SK-N-SH (cell line): ENCODE measurements around the gene NYAP2. TPM values are rescaled to one million over a fixed set of nuclear protein-coding genes. Genes with fewer than 3 reads are reported as not detected.

Source experiments
- CTCF ChIA-PET: fragments of 300-600, 350-600 bp; formaldehyde crosslinking; extraction: SDS; loops from one replicate; lab custom pipeline; 2021; lab: Yijun Ruan, JAX
- POLR2A ChIA-PET: fragments of 350-600 bp; sonication (Branson Sonifier 250); formaldehyde crosslinking; extraction: SDS; loops from one replicate; lab custom pipeline; 2020; ENCODE audit warnings: antibody characterized with exemption, inconsistent platforms; lab: Yijun Ruan, JAX
- DNase-seq: peaks from one replicate; pipeline ENCODE4 v3.0.0; 2012
- H2AFZ ChIP-seq: fragments of 200-600 bp; sonication (generic); 2 replicates; pipeline ENCODE4 v1.8.1; 2016; ENCODE audit warnings: antibody characterized with exemption, mild to moderate bottlenecking, low read depth
- H3F3A ChIP-seq: fragments of 200-600 bp; sonication (generic); replicated peaks from 2 replicates; pipeline ENCODE3; 2016; ENCODE audit warnings: antibody characterized with exemption, mild to moderate bottlenecking; ENCODE audit not compliant: insufficient read depth
- H3K27ac ChIP-seq, 2 experiments: fragments of 200-500 bp in 1 of 2; fragments of 200-600 bp in 1 of 2; sonication (Bioruptor generic) in 1 of 2; sonication (generic), shearing (Covaris generic) in 1 of 2; 2 replicates each; pipeline versions ENCODE4 v1.5.1 to v1.6.1; 2014 to 2016; ENCODE audit warnings: low read depth in 2 of 2, inconsistent platforms in 1 of 2, low read length in 1 of 2, mild to moderate bottlenecking in 1 of 2, mixed read lengths in 1 of 2
- H3K27me3 ChIP-seq: fragments of 200-600 bp; sonication (generic), shearing (Covaris generic); 2 replicates; pipeline ENCODE4 v1.6.1; 2016; ENCODE audit warnings: mixed run types; ENCODE audit not compliant: insufficient read depth
- H3K36me3 ChIP-seq, 2 experiments: fragments of 200-500 bp in 1 of 2; fragments of 200-600 bp in 1 of 2; sonication (Bioruptor generic) in 1 of 2; sonication (generic) in 1 of 2; replicated peaks in 1 of 2; 2 replicates each; pipeline versions ENCODE3 to v1.5.1; 2014 to 2016; ENCODE audit warnings: low read length in 1 of 2, mild to moderate bottlenecking in 1 of 2; ENCODE audit not compliant: insufficient read depth in 2 of 2, control insufficient read depth in 1 of 2
- H3K4me1 ChIP-seq, 2 experiments: fragments of 200-500 bp in 1 of 2; fragments of 200-600 bp in 1 of 2; sonication (Bioruptor generic) in 1 of 2; sonication (generic), shearing (Covaris generic) in 1 of 2; 2 replicates each; pipeline versions ENCODE4 v1.5.1 to v1.6.1; 2014 to 2016; ENCODE audit warnings: low read depth in 1 of 2, low read length in 1 of 2, mixed run types in 1 of 2; ENCODE audit not compliant: insufficient read depth in 2 of 2, control insufficient read depth in 1 of 2
- H3K4me2 ChIP-seq: fragments of 200-600 bp; sonication (generic), shearing (Covaris generic); 2 replicates; pipeline ENCODE4 v1.6.1; 2017; ENCODE audit warnings: mixed run types
- H3K4me3 ChIP-seq, 2 experiments: fragments of 200-500 bp in 1 of 2; fragments of 200-600 bp in 1 of 2; sonication (Bioruptor generic) in 1 of 2; sonication (generic), shearing (Covaris generic) in 1 of 2; 2 replicates each; pipeline versions ENCODE4 v1.5.1 to v1.8.1; 2014 to 2016; ENCODE audit warnings: low read depth in 2 of 2, inconsistent platforms in 1 of 2, low read length in 1 of 2, mild to moderate bottlenecking in 1 of 2, mixed read lengths in 1 of 2, moderate library complexity in 1 of 2
- H3K79me2 ChIP-seq: fragments of 200-600 bp; sonication (generic); 2 replicates; pipeline ENCODE4 v1.8.1; 2017; ENCODE audit warnings: mild to moderate bottlenecking; ENCODE audit not compliant: insufficient read depth
- H3K9ac ChIP-seq: fragments of 200-600 bp; sonication (generic); 2 replicates; pipeline ENCODE4 v1.6.1; 2017; ENCODE audit warnings: mixed run types
- H3K9me2 ChIP-seq: fragments of 200-600 bp; sonication (generic); 2 replicates; pipeline ENCODE4 v1.6.1; 2017; ENCODE audit warnings: mixed run types
- H3K9me3 ChIP-seq: fragments of 200-600 bp; sonication (generic); 2 replicates; pipeline ENCODE4 v1.6.1; 2017; ENCODE audit warnings: mixed run types, mild to moderate bottlenecking, moderate library complexity
- H4K20me1 ChIP-seq: fragments of 200-600 bp; sonication (generic); 2 replicates; pipeline ENCODE4 v1.6.1; 2017; ENCODE audit warnings: mild to moderate bottlenecking, mixed run types; ENCODE audit not compliant: insufficient read depth
- CHD2 ChIP-seq: fragments of 150-350 bp; IDR thresholded peaks from 2 replicates; pipeline ENCODE4 v1.6.1; 2018; ENCODE audit warnings: low read length; ENCODE audit not compliant: partially characterized antibody
- EP300 ChIP-seq, 2 experiments: IDR thresholded peaks; 2 replicates each; pipeline versions ENCODE4 v1.4.0 to v1.6.1; 2012; ENCODE audit warnings: borderline replicate concordance in 1 of 2, low read depth in 1 of 2, low read length in 1 of 2
- FOSL2 ChIP-seq: IDR thresholded peaks from 2 replicates; pipeline ENCODE4 v1.4.0; 2012; ENCODE audit warnings: low read depth, mild to moderate bottlenecking, moderate library complexity, borderline replicate concordance
- GATA2 ChIP-seq: sonication (generic); formaldehyde crosslinking; IDR thresholded peaks from 2 replicates; pipeline ENCODE4 v1.5.0; 2020; ENCODE audit warnings: mild to moderate bottlenecking, missing genetic modification reagents
- MEF2A ChIP-seq: IDR thresholded peaks from 2 replicates; pipeline ENCODE4 v1.4.0; 2012; ENCODE audit warnings: low read depth, borderline replicate concordance
- MXI1 ChIP-seq: IDR thresholded peaks from 2 replicates; pipeline ENCODE4 v1.6.1; 2012; ENCODE audit warnings: mild to moderate bottlenecking, low read depth, low read length, improper control_type of control experiment
- PBX3 ChIP-seq: IDR thresholded peaks from 2 replicates; pipeline ENCODE4; 2012
- RCOR1 ChIP-seq: fragments of 150-350 bp; IDR thresholded peaks from 2 replicates; pipeline ENCODE4 v1.6.1; 2017; ENCODE audit warnings: antibody characterized with exemption, low read length
- SIN3A ChIP-seq: IDR thresholded peaks from 2 replicates; pipeline ENCODE4 v1.6.1; 2012; ENCODE audit warnings: low read depth, mild to moderate bottlenecking, low read length, moderate library complexity, borderline replicate concordance
- YY1 ChIP-seq: IDR thresholded peaks from 2 replicates; pipeline ENCODE4 v1.4.0; 2012; ENCODE audit warnings: low read depth, mild to moderate bottlenecking
- ZBTB33 ChIP-seq: IDR thresholded peaks from 2 replicates; pipeline ENCODE4 v1.4.0; 2012; ENCODE audit warnings: low read depth, borderline replicate concordance
- WGBS: methylation state at CpG from one replicate; pipeline ENCODE4 v1.1.6; 2017; ENCODE audit warnings: low lambda C conversion rate; 5-methylcytosine and 5-hydroxymethylcytosine counted together
- polyA plus RNA-seq, 3 experiments: library from polyadenylated mRNA; depleted of rRNA; stranded (reverse); fragments of >200 nt; gene quantifications; 2 replicates each; pipeline ENCODE4 v1.2.3, GENCODE V29; 2012

Gene NYAP2
- polyA plus RNA-seq, 1 of the 3 experiments (the other 2 are of a cell fraction), result not detected

- POLR2A ChIA-PET, result no interaction called here
Measured at GRCh38 chr2:225558399-225559071, 159.0 kb downstream of the NYAP2 start.

GRCh38 chr2:225559072-225559415 is 159.5 kb downstream of the NYAP2 start:
- WGBS, result 52% methylated on average over 1 of the region's 1 CpG
- no peaks in the 10 kb centered on the region for H3K27me3 ChIP-seq
- CTCF ChIA-PET, result interaction anchor here (1.1 kb wide), 1 partner anchor 435 kb away, joined by 3 read pairs; no protein-coding TSS in a partner anchor

More at GRCh38 chr2:225558399-225559071, 159.0 kb downstream of the NYAP2 start:
- Histone ChIP-seq H2AFZ (no peak overlapping the region), H3F3A (no peaks in the 10 kb centered on the region), H4K20me1 (no peaks in the 10 kb centered on the region)
- no peak for TF ChIP-seq FOSL2
- TF ChIP-seq GATA2 (CRISPR knock-in tag), result peak; percentile 15; the same call in 1 of the 2 replicates
- TF ChIP-seq CHD2, result no peak
- TF ChIP-seq, all 33 proteins: peak for 1
- Histone ChIP-seq H3K27me3 (no peaks in the 10 kb centered on the region), H3K4me3 (no peak overlapping the region), H3K79me2 (no peaks in the 10 kb centered on the region), H3K4me1 (no peaks in the 10 kb centered on the region; a peak in 1 of 4 replicates), H3K9me3 (no peaks in the 10 kb centered on the region), H3K4me2 (no peak overlapping the region), H3K9ac (no peak overlapping the region), H3K9me2 (no peaks in the 10 kb centered on the region), H3K27ac (no peak overlapping the region), H3K36me3 (no peaks in the 10 kb centered on the region)
- 28% methylated on average over 6 of the region's 6 CpGs for WGBS
- CTCF ChIA-PET, result interaction anchor here (1.1 kb wide), 1 partner anchor 435 kb away, joined by 3 read pairs; no protein-coding TSS in a partner anchor
- no peak for DNase-seq

More at GRCh38 chr2:225559072-225559415, 159.5 kb downstream of the NYAP2 start:
- no peaks in the 10 kb centered on the region for H3K36me3 ChIP-seq
- no peak for TF ChIP-seq MXI1
- TF ChIP-seq FOSL2, result no peak
- no peak for TF ChIP-seq RCOR1
- no peak for TF ChIP-seq GATA2 (CRISPR knock-in tag)
- TF ChIP-seq EP300 (IDR thresholded peaks at IDR 0.05; ENCODE audit: borderline replicate concordance in 1 of 2, low read depth in 1 of 2, low read length in 1 of 2), result no peak
- no peak for TF ChIP-seq MEF2A
- TF ChIP-seq PBX3, result no peak
- no peak for TF ChIP-seq YY1
- TF ChIP-seq ZBTB33, result no peak
- no peak for TF ChIP-seq SIN3A
- H3K9me3 ChIP-seq, result no peaks in the 10 kb centered on the region
- no peaks in the 10 kb centered on the region for H4K20me1 ChIP-seq
- H3F3A ChIP-seq, result no peaks in the 10 kb centered on the region
- no peaks in the 10 kb centered on the region for H3K9me2 ChIP-seq
- H3K4me2 ChIP-seq, result no peak overlapping the region
- POLR2A ChIA-PET, result no interaction called here
- DNase-seq, result no peak
- no peak overlapping the region for H3K27ac ChIP-seq
- H3K9ac ChIP-seq, result no peak overlapping the region
- no peaks in the 10 kb centered on the region for H3K79me2 ChIP-seq
- no peaks in the 10 kb centered on the region; a peak in 1 of 4 replicates for H3K4me1 ChIP-seq
- no peak overlapping the region for H3K4me3 ChIP-seq
- H2AFZ ChIP-seq, result no peak overlapping the region
